GM12878 (cell line): Measurements from ENCODE around the gene COPRS.

Source experiments
- ATF7 ChIP-seq: fragments of 450-650 bp; IDR thresholded peaks from 2 replicates; pipeline ENCODE4 v1.6.1; 2016; ENCODE audit warnings: low read depth, mild to moderate bottlenecking
- CEBPB ChIP-seq, 2 experiments: fragments of 150-350 bp in 1 of 2; IDR thresholded peaks; 2 replicates each; pipeline ENCODE4 v1.6.1; 2012 to 2014; ENCODE audit warnings: low read depth in 2 of 2, low read length in 2 of 2, borderline replicate concordance in 1 of 2, inconsistent platforms in 1 of 2
- CHD4 ChIP-seq: fragments of 200-600 bp; sonication (generic); IDR thresholded peaks from 2 replicates; pipeline ENCODE4 v1.6.1; 2016; ENCODE audit warnings: mild to moderate bottlenecking
- CREM ChIP-seq: IDR thresholded peaks from 2 replicates; pipeline ENCODE4 v1.6.1; 2014; ENCODE audit warnings: antibody characterized with exemption, low read depth
- DPF2 ChIP-seq: fragments of 450-650 bp; IDR thresholded peaks from 2 replicates; pipeline ENCODE4 v1.6.1; 2017; ENCODE audit warnings: mild to moderate bottlenecking
- EZH2 ChIP-seq: IDR thresholded peaks from 2 replicates; pipeline ENCODE4 v1.6.1; 2012; ENCODE audit warnings: low read depth, mild to moderate bottlenecking, control low read depth, inconsistent platforms, low read length, borderline replicate concordance; ENCODE audit not compliant: control insufficient read depth
- FOS ChIP-seq: IDR thresholded peaks from 3 replicates; pipeline ENCODE4 v1.6.1; 2011; ENCODE audit warnings: borderline replicate concordance; ENCODE audit not compliant: insufficient read length; ENCODE audit errors: extremely low read depth
- GABPA ChIP-seq: IDR thresholded peaks from 2 replicates; pipeline ENCODE4 v1.6.1; 2014; ENCODE audit warnings: antibody characterized with exemption, low read depth, mild to moderate bottlenecking, inconsistent platforms
- MXI1 ChIP-seq: fragments of 150-350 bp; IDR thresholded peaks from 2 replicates; pipeline ENCODE4 v1.6.1; 2011; ENCODE audit warnings: low read depth, mild to moderate bottlenecking, inconsistent platforms, low read length, improper control_type of control experiment
- TF ChIP-seq, protein P1 (sequence below), 3 experiments: IDR thresholded peaks in 2 of 3; conservative IDR thresholded peaks in 1 of 3; 2 replicates each; pipeline ENCODE4 v1.5.1; 2011; ENCODE audit warnings: low read depth in 3 of 3, low read length in 3 of 3, mild to moderate bottlenecking in 3 of 3, control low read depth in 2 of 3, moderate library complexity in 2 of 3, inconsistent platforms in 1 of 3, mixed read lengths in 1 of 3; ENCODE audit not compliant: control insufficient read depth in 2 of 3, insufficient read depth in 1 of 3; ENCODE audit errors: extremely low read depth in 1 of 3

DNA sequence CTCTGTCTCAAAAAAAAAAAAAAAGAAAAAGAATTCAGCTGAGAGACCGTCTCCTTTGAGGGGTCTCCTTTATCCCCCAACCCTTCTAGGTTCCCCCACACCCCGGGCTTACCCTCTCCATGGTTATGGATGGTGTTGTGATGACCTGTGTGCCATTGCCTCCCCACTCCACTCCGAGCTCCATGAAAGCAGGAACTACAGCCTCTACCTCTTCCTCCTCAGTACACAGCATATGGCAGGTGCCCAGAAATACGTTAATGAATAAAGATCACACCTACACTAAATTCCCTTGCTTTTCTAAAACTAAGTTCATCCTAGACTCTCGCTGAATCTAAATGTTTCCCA is 17.2 kb downstream of the COPRS start:
- TF ChIP-seq, protein P1, sequence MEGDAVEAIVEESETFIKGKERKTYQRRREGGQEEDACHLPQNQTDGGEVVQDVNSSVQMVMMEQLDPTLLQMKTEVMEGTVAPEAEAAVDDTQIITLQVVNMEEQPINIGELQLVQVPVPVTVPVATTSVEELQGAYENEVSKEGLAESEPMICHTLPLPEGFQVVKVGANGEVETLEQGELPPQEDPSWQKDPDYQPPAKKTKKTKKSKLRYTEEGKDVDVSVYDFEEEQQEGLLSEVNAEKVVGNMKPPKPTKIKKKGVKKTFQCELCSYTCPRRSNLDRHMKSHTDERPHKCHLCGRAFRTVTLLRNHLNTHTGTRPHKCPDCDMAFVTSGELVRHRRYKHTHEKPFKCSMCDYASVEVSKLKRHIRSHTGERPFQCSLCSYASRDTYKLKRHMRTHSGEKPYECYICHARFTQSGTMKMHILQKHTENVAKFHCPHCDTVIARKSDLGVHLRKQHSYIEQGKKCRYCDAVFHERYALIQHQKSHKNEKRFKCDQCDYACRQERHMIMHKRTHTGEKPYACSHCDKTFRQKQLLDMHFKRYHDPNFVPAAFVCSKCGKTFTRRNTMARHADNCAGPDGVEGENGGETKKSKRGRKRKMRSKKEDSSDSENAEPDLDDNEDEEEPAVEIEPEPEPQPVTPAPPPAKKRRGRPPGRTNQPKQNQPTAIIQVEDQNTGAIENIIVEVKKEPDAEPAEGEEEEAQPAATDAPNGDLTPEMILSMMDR (IDR thresholded peaks at IDR 0.05 in 2 of 3, conservative IDR thresholded peaks at IDR 0.05 in 1 of 3; ENCODE audit: control insufficient read depth in 2 of 3, extremely low read depth in 1 of 3, insufficient read depth in 1 of 3, low read depth in 3 of 3, low read length in 3 of 3), result no peak
- TF ChIP-seq ATF7 (no peak), FOS (no peak), MXI1 (no peak), EZH2 (no peak), CHD4 (no peak), DPF2 (no peak), CREM (no peak), CEBPB (IDR thresholded peaks at IDR 0.05; ENCODE audit: borderline replicate concordance in 1 of 2, low read depth in 2 of 2, low read length in 2 of 2) (no peak), GABPA (no peak)
